ENCODE measurements around the gene GAK. TPM values are rescaled to one million over a fixed set of nuclear protein-coding genes. Genes with fewer than 3 reads are reported as not detected.

The GAK gene
- total and polyA plus RNA-seq, 2 of the 4 experiments (the other 2 are of a cell fraction): 45.1 to 133 TPM

GRCh38 chr4:970854-971520 is 38.9 kb upstream of the GAK start:
- no peak for DNase-seq
- H3K14ac ChIP-seq (replicated peaks; ENCODE audit: low read depth, low read length): no peak overlapping the region
- H3K4me2 ChIP-seq (ENCODE audit: low read depth, low read length): no peak overlapping the region
- no peak overlapping the region for H2AK5ac ChIP-seq (ENCODE audit: low read depth, low read length)
- H3K27me3 ChIP-seq (ENCODE audit: control insufficient read depth, insufficient read depth, low read length): no peaks in the 10 kb centered on the region
- no peak for ATAC-seq (ENCODE audit: low read depth)
- no peak overlapping the region for H4K8ac ChIP-seq (ENCODE audit: low read depth in 2 of 2, low read length in 2 of 2)
- peaks cover 11% of the 10 kb centered on the region; the same call in 1 of the 2 replicates for H3K36me3 ChIP-seq (ENCODE audit: control insufficient read depth, insufficient read depth, low read length)
- intact Hi-C loops (cut with micrococcal nuclease): no loop called here
- H3K79me1 ChIP-seq (ENCODE audit: low read depth in 1 of 2, low read length in 2 of 2): peaks cover 13 to 24% of the 10 kb centered on the region in 2 experiments; a peak in 3 of 4 replicates
- no peak overlapping the region for H3K18ac ChIP-seq (ENCODE audit: low read depth, low read length)
- dilution Hi-C loops (cut with HindIII; ENCODE audit: low sequenced_read_pairs, unreplicated experiment): no loop called here
- no peak for TF ChIP-seq MAFK (IDR thresholded peaks at IDR 0.05; ENCODE audit: low read depth, low read length)
- no peak for TF ChIP-seq RAD21 (IDR thresholded peaks at IDR 0.05; ENCODE audit: low read length)
- no peak for TF ChIP-seq CEBPB (IDR thresholded peaks at IDR 0.05; ENCODE audit: low read depth, low read length)
- no peak for TF ChIP-seq SMC3 (IDR thresholded peaks at IDR 0.05; ENCODE audit: low read depth, low read length)
- TF ChIP-seq RCOR1 (IDR thresholded peaks at IDR 0.05; ENCODE audit: insufficient replicate concordance, low read length): no peak
- no peak for TF ChIP-seq MAZ (IDR thresholded peaks at IDR 0.05; ENCODE audit: borderline replicate concordance, low read depth, low read length)
- TF ChIP-seq POLR2A (IDR thresholded peaks at IDR 0.05; ENCODE audit: low read depth, low read length): no peak
- no peak for TF ChIP-seq CHD1 (IDR thresholded peaks at IDR 0.05; ENCODE audit: low read depth, low read length)
- no peak for TF ChIP-seq NFE2L2 (IDR thresholded peaks at IDR 0.05; ENCODE audit: low read depth, low read length)
- TF ChIP-seq USF2 (IDR thresholded peaks at IDR 0.05; ENCODE audit: low read depth, low read length): no peak
- no peak for TF ChIP-seq ELK1 (IDR thresholded peaks at IDR 0.05; ENCODE audit: borderline replicate concordance, low read depth, low read length)
- TF ChIP-seq RFX5 (IDR thresholded peaks at IDR 0.05; ENCODE audit: low read depth, low read length): no peak
- TF ChIP-seq MXI1 (IDR thresholded peaks at IDR 0.05; ENCODE audit: borderline replicate concordance, low read depth, low read length): no peak
- no peak for TF ChIP-seq CTCF (conservative IDR thresholded peaks at IDR 0.05; ENCODE audit: low read depth, low read length)
- no peak for TF ChIP-seq FOS (IDR thresholded peaks at IDR 0.05; ENCODE audit: low read depth, low read length)
- TF ChIP-seq BHLHE40 (IDR thresholded peaks at IDR 0.05; ENCODE audit: low read depth, low read length): no peak
- H2BK5ac ChIP-seq (ENCODE audit: low read depth, low read length, poor library complexity, severe bottlenecking): no peak overlapping the region
- BruUV-seq (replicated peaks): no TSS peak
- no peak overlapping the region for H2BK15ac ChIP-seq (ENCODE audit: low read depth, low read length)
- no peak overlapping the region for H2AFZ ChIP-seq (replicated peaks; ENCODE audit: low read length, poor library complexity)
- no peak overlapping the region for H3K9ac ChIP-seq (ENCODE audit: low read depth, low read length)
- in situ Hi-C loops (cut with MboI; ENCODE audit: low sequenced_read_pairs): no loop called here
- WGBS, 2 experiments (ENCODE audit: extremely low coverage in 2 of 2, insufficient read length in 1 of 2): 67% methylated on average over 9 of the region's 17 CpGs; no CpG with 5 or more reads in 1 of the 2 experiments
- H4K91ac ChIP-seq (ENCODE audit: insufficient read depth, low read depth, low read length): no peak overlapping the region
- H3K56ac ChIP-seq (ENCODE audit: extremely low read depth, insufficient read depth, low read length): no peak overlapping the region
- H3K9me1 ChIP-seq (ENCODE audit: insufficient read depth, low read length): no peaks in the 10 kb centered on the region; the same call in 1 of the 2 replicates
- ChIA-PET POLR2A (ENCODE audit: unreplicated experiment) (no interaction called here), CTCF (no interaction called here)
- peaks cover 4% of the 10 kb centered on the region; the same call in 1 of the 2 replicates for H3K4me1 ChIP-seq (ENCODE audit: control insufficient read depth, insufficient read depth, low read length)
- no peak overlapping the region for H3K4me3 ChIP-seq (ENCODE audit: insufficient read depth, low read depth, low read length)
- H3K27ac ChIP-seq (ENCODE audit: insufficient read depth, low read length): no peak overlapping the region
- H3K4ac ChIP-seq (ENCODE audit: low read depth, low read length): no peak overlapping the region
- no peaks in the 10 kb centered on the region for H3K9me3 ChIP-seq (ENCODE audit: control insufficient read depth, insufficient read depth, low read length)
- H4K5ac ChIP-seq (ENCODE audit: low read depth, low read length): no peak overlapping the region
- no peak overlapping the region for H2BK120ac ChIP-seq (ENCODE audit: low read depth, low read length)
- peaks cover 32% of the 10 kb centered on the region for H4K20me1 ChIP-seq (ENCODE audit: insufficient read depth, low read length)
- no peak overlapping the region for H2AK9ac ChIP-seq (replicated peaks; ENCODE audit: low read depth, low read length, poor library complexity)
- no peak overlapping the region; the same call in 1 of the 2 replicates for H3K23ac ChIP-seq (ENCODE audit: low read depth, low read length)
- no peak overlapping the region for H2BK20ac ChIP-seq (ENCODE audit: low read depth, low read length)

All from IMR-90 (cell line).